ENCODE data around the gene FCER2. TPM values are rescaled to one million over a fixed set of nuclear protein-coding genes. Genes with fewer than 3 reads are reported as not detected.

FCER2 gene
- total RNA-seq, 1 experiment from 2014 or later: 0.15 TPM

GRCh38 chr19:7715671-7716070 is 13.7 kb upstream of the FCER2 start:
- H3K27ac ChIP-seq (ENCODE audit: low read length): no peak overlapping the region
- no TSS peak for BruUV-seq (replicated peaks)
- DNase-seq (ENCODE audit: low read depth, low spot score) (no peak), ATAC-seq (no peak)
- H3K4me1 ChIP-seq (ENCODE audit: control insufficient read depth, insufficient read depth, low read length): no peaks in the 10 kb centered on the region
- H3K4me3 ChIP-seq (ENCODE audit: low read depth in 2 of 2, low read length in 2 of 2): no peak overlapping the region
- intact Hi-C loops (cut with micrococcal nuclease; ENCODE audit: unreplicated experiment): no loop called here
- H3K9me3 ChIP-seq (ENCODE audit: control insufficient read depth, insufficient read depth, low read depth, low read length): no peaks in the 10 kb centered on the region
- H3K36me3 ChIP-seq (ENCODE audit: control insufficient read depth, insufficient read depth, low read length): no peaks in the 10 kb centered on the region
- H3K27me3 ChIP-seq (ENCODE audit: control insufficient read depth, insufficient read depth, low read length): no peaks in the 10 kb centered on the region
- in situ Hi-C loops (cut with HindIII; ENCODE audit: low pct_unique_long_range_greater_than_20kb, low sequenced_read_pairs): no loop called here
- CTCF ChIA-PET: no interaction called here
- POLR2A ChIA-PET: no interaction called here
- TF ChIP-seq POLR2AphosphoS5 (IDR thresholded peaks at IDR 0.05; ENCODE audit: low read depth, low read length) (no peak), REST (IDR thresholded peaks at IDR 0.05; ENCODE audit: insufficient read depth in 1 of 2, low read depth in 2 of 2, low read length in 1 of 2) (no peak), TCF7L2 (IDR thresholded peaks at IDR 0.05; ENCODE audit: low read depth, low read length) (no peak), SIN3A (IDR thresholded peaks at IDR 0.05; ENCODE audit: borderline replicate concordance, insufficient read depth, low read depth, low read length) (no peak)
- TF ChIP-seq, protein P1, sequence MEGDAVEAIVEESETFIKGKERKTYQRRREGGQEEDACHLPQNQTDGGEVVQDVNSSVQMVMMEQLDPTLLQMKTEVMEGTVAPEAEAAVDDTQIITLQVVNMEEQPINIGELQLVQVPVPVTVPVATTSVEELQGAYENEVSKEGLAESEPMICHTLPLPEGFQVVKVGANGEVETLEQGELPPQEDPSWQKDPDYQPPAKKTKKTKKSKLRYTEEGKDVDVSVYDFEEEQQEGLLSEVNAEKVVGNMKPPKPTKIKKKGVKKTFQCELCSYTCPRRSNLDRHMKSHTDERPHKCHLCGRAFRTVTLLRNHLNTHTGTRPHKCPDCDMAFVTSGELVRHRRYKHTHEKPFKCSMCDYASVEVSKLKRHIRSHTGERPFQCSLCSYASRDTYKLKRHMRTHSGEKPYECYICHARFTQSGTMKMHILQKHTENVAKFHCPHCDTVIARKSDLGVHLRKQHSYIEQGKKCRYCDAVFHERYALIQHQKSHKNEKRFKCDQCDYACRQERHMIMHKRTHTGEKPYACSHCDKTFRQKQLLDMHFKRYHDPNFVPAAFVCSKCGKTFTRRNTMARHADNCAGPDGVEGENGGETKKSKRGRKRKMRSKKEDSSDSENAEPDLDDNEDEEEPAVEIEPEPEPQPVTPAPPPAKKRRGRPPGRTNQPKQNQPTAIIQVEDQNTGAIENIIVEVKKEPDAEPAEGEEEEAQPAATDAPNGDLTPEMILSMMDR (IDR thresholded peaks at IDR 0.05): no peak

- no peaks in the 10 kb centered on the region for H3K36me3 ChIP-seq (ENCODE audit: control insufficient read depth, insufficient read depth, low read length)
- no peak overlapping the region for H3K4me3 ChIP-seq (ENCODE audit: low read depth in 2 of 2, low read length in 2 of 2)
- POLR2A ChIA-PET: no interaction called here
- H3K27me3 ChIP-seq (ENCODE audit: control insufficient read depth, insufficient read depth, low read length): no peaks in the 10 kb centered on the region
- in situ Hi-C loops (cut with HindIII; ENCODE audit: low pct_unique_long_range_greater_than_20kb, low sequenced_read_pairs) (no loop called here), intact Hi-C loops (cut with micrococcal nuclease; ENCODE audit: unreplicated experiment) (no loop called here)
- H3K9me3 ChIP-seq (ENCODE audit: control insufficient read depth, insufficient read depth, low read depth, low read length): no peaks in the 10 kb centered on the region
- BruUV-seq (replicated peaks): no TSS peak
- CTCF ChIA-PET: no interaction called here
- DNase-seq (ENCODE audit: low read depth, low spot score) (no peak), ATAC-seq (no peak)
- TF ChIP-seq REST (IDR thresholded peaks at IDR 0.05; ENCODE audit: insufficient read depth in 1 of 2, low read depth in 2 of 2, low read length in 1 of 2): no peak
- TF ChIP-seq, protein P1 (IDR thresholded peaks at IDR 0.05): no peak
- no peak for TF ChIP-seq POLR2AphosphoS5 (IDR thresholded peaks at IDR 0.05; ENCODE audit: low read depth, low read length)
- no peak for TF ChIP-seq SIN3A (IDR thresholded peaks at IDR 0.05; ENCODE audit: borderline replicate concordance, insufficient read depth, low read depth, low read length)
- no peak for TF ChIP-seq TCF7L2 (IDR thresholded peaks at IDR 0.05; ENCODE audit: low read depth, low read length)
- no peaks in the 10 kb centered on the region for H3K4me1 ChIP-seq (ENCODE audit: control insufficient read depth, insufficient read depth, low read length)
- no peak overlapping the region for H3K27ac ChIP-seq (ENCODE audit: low read length)
These were observed 8.7 kb upstream of the FCER2 start for GRCh38 chr19:7710616-7711015.
